ENCODE measurements around the gene CHN2. TPM values are rescaled to one million over a fixed set of nuclear protein-coding genes. Genes with fewer than 3 reads are reported as not detected.

The CHN2 gene
- polyA plus RNA-seq, 1 of the 3 experiments (the other 2 are of a cell fraction): 0.02 TPM

- no peaks in the 10 kb centered on the region for H4K20me1 ChIP-seq (ENCODE audit: insufficient read depth)
- no peaks in the 10 kb centered on the region for H3K79me2 ChIP-seq (ENCODE audit: insufficient read depth)
- H3K36me3 ChIP-seq (replicated peaks in 1 of 2; ENCODE audit: control insufficient read depth in 1 of 2, insufficient read depth in 2 of 2, low read length in 1 of 2): no peaks in the 10 kb centered on the region
- 47% methylated on average over 6 of the region's 6 CpGs for WGBS (ENCODE audit: low lambda C conversion rate)
- TF ChIP-seq NRF1 (IDR thresholded peaks at IDR 0.05; ENCODE audit: low read depth, low read length) (no peak), FOSL2 (IDR thresholded peaks at IDR 0.05; ENCODE audit: borderline replicate concordance, low read depth) (no peak), NFIC (IDR thresholded peaks at IDR 0.05; ENCODE audit: borderline replicate concordance) (no peak), POLR2AphosphoS5 (IDR thresholded peaks at IDR 0.05; ENCODE audit: low read depth, low read length) (no peak), RAD21 (IDR thresholded peaks at IDR 0.05; ENCODE audit: low read length) (no peak), RCOR1 (IDR thresholded peaks at IDR 0.05; ENCODE audit: low read length) (no peak), FOXJ3 (CRISPR knock-in tag; IDR thresholded peaks at IDR 0.05) (no peak), IRF3 (IDR thresholded peaks at IDR 0.05; ENCODE audit: low read depth, low read length) (no peak), SMC3 (IDR thresholded peaks at IDR 0.05; ENCODE audit: low read depth, low read length) (no peak), GATA2 (CRISPR knock-in tag; IDR thresholded peaks at IDR 0.05) (no peak), MEF2A (IDR thresholded peaks at IDR 0.05; ENCODE audit: borderline replicate concordance, low read depth) (no peak)
- peaks cover 0 to 15% of the 10 kb centered on the region in 2 experiments; a peak in 3 of 4 replicates for H3K4me1 ChIP-seq (ENCODE audit: control insufficient read depth in 1 of 2, insufficient read depth in 2 of 2, low read depth in 1 of 2, low read length in 1 of 2)
- no peak overlapping the region for H3K4me2 ChIP-seq
- no peak overlapping the region for H2AFZ ChIP-seq (ENCODE audit: low read depth)
- no peaks in the 10 kb centered on the region for H3K9me2 ChIP-seq
- no peak overlapping the region for H3K4me3 ChIP-seq (ENCODE audit: low read depth in 2 of 2, low read length in 1 of 2)
- ChIA-PET CTCF (interaction anchor here (0.6 to 3.7 kb wide), 4 partner anchors 61 to 107 kb away, joined by 4 to 18 read pairs (median 4); no protein-coding TSS in a partner anchor), POLR2A (no interaction called here)
- no peak overlapping the region for H3K27ac ChIP-seq (ENCODE audit: low read depth in 2 of 2, low read length in 1 of 2)
- H3K9me3 ChIP-seq: no peaks in the 10 kb centered on the region
- no peaks in the 10 kb centered on the region for H3F3A ChIP-seq (replicated peaks; ENCODE audit: insufficient read depth)
- no peak overlapping the region for H3K9ac ChIP-seq
- no peak for DNase-seq
- H3K27me3 ChIP-seq (ENCODE audit: insufficient read depth): peaks cover 19% of the 10 kb centered on the region; the same call in 1 of the 2 replicates
Measured at GRCh38 chr7:29277436-29278215, 83.1 kb downstream of the CHN2 start.

- CTCF ChIA-PET: interaction anchor here (1.1 to 3.7 kb wide), 3 partner anchors 67 to 107 kb away, joined by 4 to 18 read pairs (median 4); no protein-coding TSS in a partner anchor
- POLR2A ChIA-PET: no interaction called here
- TF ChIP-seq GABPA (IDR thresholded peaks at IDR 0.05; ENCODE audit: low read depth) (no peak), TEAD4 (IDR thresholded peaks at IDR 0.05; ENCODE audit: borderline replicate concordance, insufficient read depth) (no peak), USF2 (IDR thresholded peaks at IDR 0.05; ENCODE audit: borderline replicate concordance, low read depth, low read length) (no peak), RFX5 (IDR thresholded peaks at IDR 0.05; ENCODE audit: low read length) (no peak), RAD21 (IDR thresholded peaks at IDR 0.05; ENCODE audit: low read length) (no peak), TCF12 (IDR thresholded peaks at IDR 0.05) (no peak), TAF1 (IDR thresholded peaks at IDR 0.05; ENCODE audit: borderline replicate concordance, low read depth, low read length) (no peak), RCOR1 (IDR thresholded peaks at IDR 0.05; ENCODE audit: low read length) (no peak), NRF1 (IDR thresholded peaks at IDR 0.05; ENCODE audit: low read depth, low read length) (no peak), IRF3 (IDR thresholded peaks at IDR 0.05; ENCODE audit: low read depth, low read length) (no peak), CTCF (IDR thresholded peaks at IDR 0.05) (no peak), EP300 (IDR thresholded peaks at IDR 0.05; ENCODE audit: borderline replicate concordance in 1 of 2, low read depth in 1 of 2, low read length in 1 of 2) (no peak)
Measured at GRCh38 chr7:29278337-29279069, 83.9 kb downstream of the CHN2 start.

More at GRCh38 chr7:29278337-29279069, 83.9 kb downstream of the CHN2 start:
- H3K27me3 ChIP-seq (ENCODE audit: insufficient read depth): peaks cover 19% of the 10 kb centered on the region; the same call in 1 of the 2 replicates
- H3K79me2 ChIP-seq (ENCODE audit: insufficient read depth): no peaks in the 10 kb centered on the region
- H3K9me2 ChIP-seq: no peaks in the 10 kb centered on the region
- no peak overlapping the region for H3K4me3 ChIP-seq (ENCODE audit: low read depth in 2 of 2, low read length in 1 of 2)
- H3K4me2 ChIP-seq: no peak overlapping the region
- H3F3A ChIP-seq (replicated peaks; ENCODE audit: insufficient read depth): no peaks in the 10 kb centered on the region
- no peak overlapping the region for H2AFZ ChIP-seq (ENCODE audit: low read depth)
- WGBS (ENCODE audit: low lambda C conversion rate): 43% methylated on average over 8 of the region's 9 CpGs
- no peak overlapping the region for H3K9ac ChIP-seq
- no peaks in the 10 kb centered on the region for H3K9me3 ChIP-seq
- H3K27ac ChIP-seq (ENCODE audit: low read depth in 2 of 2, low read length in 1 of 2): no peak overlapping the region
- no peak for DNase-seq
- peaks cover 0 to 18% of the 10 kb centered on the region in 2 experiments; a peak in 3 of 4 replicates for H3K4me1 ChIP-seq (ENCODE audit: control insufficient read depth in 1 of 2, insufficient read depth in 2 of 2, low read depth in 1 of 2, low read length in 1 of 2)
- H4K20me1 ChIP-seq (ENCODE audit: insufficient read depth): no peaks in the 10 kb centered on the region
- no peaks in the 10 kb centered on the region for H3K36me3 ChIP-seq (replicated peaks in 1 of 2; ENCODE audit: control insufficient read depth in 1 of 2, insufficient read depth in 2 of 2, low read length in 1 of 2)
